Measurements from ENCODE around the gene LRRTM4.

Gene LRRTM4

GRCh38 chr2:77521931-77522470, at the start of gene LRRTM4:
LRRTM4 (minus strand) TSS chr2:77522376.
- DNase-seq = peak; percentile 25 to 64

GRCh38 chr2:77571545-77571944, 49.4 kb upstream of the LRRTM4 start:
- DNase-seq = no peak

- DNase-seq = no peak
These were observed 45.5 kb upstream of the LRRTM4 start for GRCh38 chr2:77567723-77568122.

- no peak for DNase-seq
These were observed 44.4 kb upstream of the LRRTM4 start for GRCh38 chr2:77566582-77566981.

- DNase-seq = no peak
These were observed 44.0 kb upstream of the LRRTM4 start for GRCh38 chr2:77566131-77566530.

GRCh38 chr2:77552956-77553355, 30.8 kb upstream of the LRRTM4 start:
- no peak for DNase-seq

- DNase-seq = no peak
These were observed 15.9 kb upstream of the LRRTM4 start for GRCh38 chr2:77538031-77538430.

- DNase-seq = no peak
These were observed 712 bp upstream of the LRRTM4 start for GRCh38 chr2:77522888-77523287.

GRCh38 chr2:77521548-77521891, 656 bp downstream of the LRRTM4 start:
- no peak for DNase-seq

GRCh38 chr2:77520641-77521547, 1.3 kb downstream of the LRRTM4 start:
- no peak for DNase-seq

GRCh38 chr2:77519888-77520506, 2.2 kb downstream of the LRRTM4 start:
- DNase-seq = no peak

GRCh38 chr2:77519164-77519887, 2.9 kb downstream of the LRRTM4 start:
- DNase-seq = no peak

- DNase-seq = no peak
These were observed 3.9 kb downstream of the LRRTM4 start for GRCh38 chr2:77518311-77518710.

GRCh38 chr2:77513191-77513590, 9.0 kb downstream of the LRRTM4 start:
- DNase-seq = no peak

- DNase-seq = no peak
These were observed 9.7 kb downstream of the LRRTM4 start for GRCh38 chr2:77512507-77512906.

GRCh38 chr2:77508511-77508910, 13.7 kb downstream of the LRRTM4 start:
- DNase-seq = no peak

- DNase-seq = no peak
These were observed 14.5 kb downstream of the LRRTM4 start for GRCh38 chr2:77507657-77508056.

- no peak for DNase-seq
These were observed 34.0 kb downstream of the LRRTM4 start for GRCh38 chr2:77488141-77488540.

- no peak for DNase-seq
These were observed 34.9 kb downstream of the LRRTM4 start for GRCh38 chr2:77487074-77487803.

- DNase-seq = peak in 1 of 2 experiments; percentile 41
These were observed 38.1 kb downstream of the LRRTM4 start for GRCh38 chr2:77484026-77484425.

- DNase-seq = no peak
These were observed 42.3 kb downstream of the LRRTM4 start for GRCh38 chr2:77479895-77480294.

GRCh38 chr2:77479395-77479794, 42.8 kb downstream of the LRRTM4 start:
- DNase-seq = no peak

GRCh38 chr2:77470096-77470495, 52.1 kb downstream of the LRRTM4 start:
- DNase-seq = no peak

Data from NCI-H2081 (cell line).